ENCODE data around the gene NCKAP5. TPM values are rescaled to one million over a fixed set of nuclear protein-coding genes. Genes with fewer than 3 reads are reported as not detected.

The NCKAP5 gene
- total RNA-seq, 1 experiment from 2014 or later = not detected

GRCh38 chr2:133292259-133292658, 276.0 kb downstream of the NCKAP5 start:
- BruUV-seq (replicated peaks) = no TSS peak
- no peak overlapping the region for H3K4me3 Mint-ChIP-seq (ENCODE audit: unreplicated experiment)
- no peak for DNase-seq (ENCODE audit: unreplicated experiment)
- no peak overlapping the region for H3K27ac Mint-ChIP-seq (ENCODE audit: low read depth, unreplicated experiment)
- no peaks in the 10 kb centered on the region for H3K36me3 Mint-ChIP-seq (ENCODE audit: insufficient read depth, unreplicated experiment)
- H3K4me1 Mint-ChIP-seq (ENCODE audit: insufficient read depth, unreplicated experiment) = no peaks in the 10 kb centered on the region
- peaks cover 4% of the 10 kb centered on the region for H3K9me3 Mint-ChIP-seq (ENCODE audit: unreplicated experiment)
- intact Hi-C loops (cut with micrococcal nuclease) = no loop called here
- TF ChIP-seq CTCF (IDR thresholded peaks at IDR 0.05; ENCODE audit: unreplicated experiment) = no peak
- CTCF ChIA-PET = interaction anchor here (0.6 kb wide), 2 partner anchors 373 to 474 kb away, joined by 3 read pairs; no protein-coding TSS in a partner anchor
- POLR2A ChIA-PET = no interaction called here
- no peaks in the 10 kb centered on the region for H3K27me3 Mint-ChIP-seq (ENCODE audit: insufficient read depth, unreplicated experiment)

DNA sequence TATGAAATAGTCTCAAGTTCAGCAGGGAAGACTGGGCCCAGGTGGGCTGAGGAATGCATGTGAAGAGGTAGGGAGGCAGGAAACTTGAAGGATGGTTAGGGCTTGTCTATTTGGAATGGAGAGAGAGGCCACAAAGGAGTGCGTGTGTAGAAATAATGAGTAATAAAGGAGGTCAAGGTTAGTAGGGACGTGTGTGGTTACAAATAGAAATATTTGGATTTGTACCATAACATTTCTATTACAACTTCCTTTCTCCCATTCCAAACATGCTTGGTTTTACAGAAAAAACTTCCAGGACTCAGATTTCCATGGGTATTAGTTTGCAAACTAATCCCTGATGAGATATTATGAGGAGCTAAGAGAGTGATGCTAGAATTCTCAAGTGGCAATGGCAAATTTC, 280.6 kb downstream of the NCKAP5 start:
- no peak overlapping the region for H3K4me3 Mint-ChIP-seq (ENCODE audit: unreplicated experiment)
- intact Hi-C loops (cut with micrococcal nuclease) = no loop called here

GRCh38 chr2:133286326-133286922, 281.8 kb downstream of the NCKAP5 start:
- Mint-ChIP-seq H3K36me3 (ENCODE audit: insufficient read depth, unreplicated experiment) (no peaks in the 10 kb centered on the region), H3K27me3 (ENCODE audit: insufficient read depth, unreplicated experiment) (no peaks in the 10 kb centered on the region), H3K4me1 (ENCODE audit: insufficient read depth, unreplicated experiment) (no peaks in the 10 kb centered on the region), H3K4me3 (ENCODE audit: unreplicated experiment) (no peak overlapping the region), H3K9me3 (ENCODE audit: unreplicated experiment) (peaks cover 4% of the 10 kb centered on the region), H3K27ac (ENCODE audit: low read depth, unreplicated experiment) (peak overlapping the region; percentile 28)
- no peak for TF ChIP-seq CTCF (IDR thresholded peaks at IDR 0.05; ENCODE audit: unreplicated experiment)
- ChIA-PET CTCF (no interaction called here), POLR2A (no interaction called here)
- intact Hi-C loops (cut with micrococcal nuclease) = no loop called here
- no peak for DNase-seq (ENCODE audit: unreplicated experiment)
- BruUV-seq (replicated peaks) = no TSS peak

More for the DNA sequence above, 280.6 kb downstream of the NCKAP5 start:
- no peak for DNase-seq (ENCODE audit: unreplicated experiment)
- Mint-ChIP-seq H3K36me3 (ENCODE audit: insufficient read depth, unreplicated experiment) (no peaks in the 10 kb centered on the region), H3K27me3 (ENCODE audit: insufficient read depth, unreplicated experiment) (no peaks in the 10 kb centered on the region), H3K27ac (ENCODE audit: low read depth, unreplicated experiment) (no peak overlapping the region), H3K4me1 (ENCODE audit: insufficient read depth, unreplicated experiment) (no peaks in the 10 kb centered on the region), H3K9me3 (ENCODE audit: unreplicated experiment) (peaks cover 4% of the 10 kb centered on the region)
- ChIA-PET CTCF (no interaction called here), POLR2A (no interaction called here)
- BruUV-seq (replicated peaks) = no TSS peak
- no peak for TF ChIP-seq CTCF (IDR thresholded peaks at IDR 0.05; ENCODE audit: unreplicated experiment)

GRCh38 chr2:133273031-133273430, 295.2 kb downstream of the NCKAP5 start:
- intact Hi-C loops (cut with micrococcal nuclease) = no loop called here
- Mint-ChIP-seq H3K9me3 (ENCODE audit: unreplicated experiment) (no peaks in the 10 kb centered on the region), H3K27ac (ENCODE audit: low read depth, unreplicated experiment) (no peak overlapping the region), H3K4me1 (ENCODE audit: insufficient read depth, unreplicated experiment) (no peaks in the 10 kb centered on the region), H3K36me3 (ENCODE audit: insufficient read depth, unreplicated experiment) (no peaks in the 10 kb centered on the region), H3K27me3 (ENCODE audit: insufficient read depth, unreplicated experiment) (no peaks in the 10 kb centered on the region), H3K4me3 (ENCODE audit: unreplicated experiment) (no peak overlapping the region)
- ChIA-PET POLR2A (no interaction called here), CTCF (interaction anchor here (0.7 kb wide), 1 partner anchor 251 kb away, joined by 4 read pairs; no protein-coding TSS in a partner anchor)
- no peak for DNase-seq (ENCODE audit: unreplicated experiment)
- no TSS peak for BruUV-seq (replicated peaks)
- TF ChIP-seq CTCF (IDR thresholded peaks at IDR 0.05; ENCODE audit: unreplicated experiment) = no peak

All from MCF 10A (cell line).